CD14-positive monocyte (primary cell): ENCODE data around the gene CDH13. TPM values are rescaled to one million over a fixed set of nuclear protein-coding genes. Genes with fewer than 3 reads are reported as not detected.

Source experiments
- DNase-seq, 3 donors: peaks; one replicate each; pipeline ENCODE4 v3.0.0-alpha.2; 2011 to 2022
- H2AFZ ChIP-seq: 2 replicates; pipeline ENCODE4 v1.6.0; 2012; ENCODE audit warnings: mild to moderate bottlenecking, low read depth, low read length, inconsistent platforms; ENCODE audit not compliant: insufficient read depth, poor library complexity, severe bottlenecking
- H3K27ac ChIP-seq, 2 donors: 1 replicate in 1 of 2; 2 replicates in 1 of 2; pipeline ENCODE4 v1.5.1; 2012 to 2013; ENCODE audit warnings: low read length in 2 of 2, control low read depth in 1 of 2, inconsistent platforms in 1 of 2, low read depth in 1 of 2, mild to moderate bottlenecking in 1 of 2
- H3K27me3 ChIP-seq, 2 donors: one replicate each; pipeline versions ENCODE4 v1.6.0 to v1.6.1; 2011 to 2013; ENCODE audit warnings: low read length in 2 of 2; ENCODE audit not compliant: control insufficient read depth in 2 of 2, insufficient read depth in 2 of 2
- H3K36me3 ChIP-seq, 2 donors: replicated peaks in 1 of 2; 1 replicate in 1 of 2; 2 replicates in 1 of 2; pipeline versions ENCODE4 v1.5.1 to v1.6.1; 2012 to 2013; ENCODE audit warnings: low read length in 2 of 2, control low read depth in 1 of 2, inconsistent platforms in 1 of 2, mild to moderate bottlenecking in 1 of 2; ENCODE audit not compliant: insufficient read depth in 2 of 2, control insufficient read depth in 1 of 2
- H3K4me1 ChIP-seq, 2 donors: 1 replicate in 1 of 2; 2 replicates in 1 of 2; pipeline versions ENCODE4 v1.5.1 to v1.6.1; 2012 to 2013; ENCODE audit warnings: low read length in 2 of 2, control low read depth in 1 of 2, inconsistent platforms in 1 of 2, mild to moderate bottlenecking in 1 of 2, moderate library complexity in 1 of 2; ENCODE audit not compliant: insufficient read depth in 2 of 2, control insufficient read depth in 1 of 2
- H3K4me2 ChIP-seq: replicated peaks from 2 replicates; pipeline ENCODE3; 2012; ENCODE audit warnings: low read length, moderate library complexity, mild to moderate bottlenecking; ENCODE audit not compliant: poor library complexity, severe bottlenecking; ENCODE audit errors: extremely low read depth
- H3K4me3 ChIP-seq, 3 experiments: fragments of 200-600 bp in 1 of 3; sonication (generic) in 1 of 3; replicated peaks in 1 of 3; 1 replicate in 2 of 3; 2 replicates in 1 of 3; pipeline ENCODE4 v1.5.1; 2011 to 2013; ENCODE audit warnings: low read length in 3 of 3, mild to moderate bottlenecking in 3 of 3, control low read depth in 2 of 3, low read depth in 2 of 3, inconsistent platforms in 1 of 3, moderate library complexity in 1 of 3
- H3K79me2 ChIP-seq: 2 replicates; pipeline ENCODE4 v1.6.0; 2012; ENCODE audit warnings: mild to moderate bottlenecking, control low read depth, inconsistent platforms, low read length, moderate library complexity; ENCODE audit not compliant: insufficient read depth
- H3K9ac ChIP-seq: 2 replicates; pipeline ENCODE4 v1.6.0; 2017; ENCODE audit warnings: low read length, mild to moderate bottlenecking; ENCODE audit not compliant: insufficient read depth, poor library complexity, severe bottlenecking
- H3K9me3 ChIP-seq, 2 donors: replicated peaks in 1 of 2; 1 replicate in 1 of 2; 2 replicates in 1 of 2; pipeline versions ENCODE4 v1.5.1 to v1.6.1; 2012 to 2013; ENCODE audit warnings: low read length in 2 of 2, control low read depth in 1 of 2; ENCODE audit not compliant: control insufficient read depth in 1 of 2, insufficient read depth in 1 of 2
- H4K20me1 ChIP-seq: 2 replicates; pipeline ENCODE4 v1.6.0; 2012; ENCODE audit warnings: mild to moderate bottlenecking, low read length, control low read depth, moderate library complexity; ENCODE audit not compliant: insufficient read depth
- H3K27ac Mint-ChIP-seq, 7 donors: one replicate each; pipeline ENCODE4 v1.8.0; 2020; ENCODE audit warnings: mild to moderate bottlenecking in 7 of 7, mixed read lengths in 7 of 7, moderate library complexity in 6 of 7, inconsistent platforms in 2 of 7
- H3K27me3 Mint-ChIP-seq, 3 donors: one replicate each; pipeline ENCODE4 v1.8.0; 2021 to 2022; ENCODE audit warnings: low read depth in 3 of 3, mild to moderate bottlenecking in 3 of 3, mixed read lengths in 3 of 3, moderate library complexity in 3 of 3, inconsistent platforms in 1 of 3
- H3K36me3 Mint-ChIP-seq, 2 donors: one replicate each; pipeline ENCODE4 v1.8.0; 2020; ENCODE audit warnings: mixed read lengths in 2 of 2, inconsistent platforms in 1 of 2, mild to moderate bottlenecking in 1 of 2
- H3K4me1 Mint-ChIP-seq: one replicate; pipeline ENCODE4 v1.8.0; 2020; ENCODE audit warnings: mild to moderate bottlenecking, mixed read lengths
- H3K4me3 Mint-ChIP-seq, 2 donors: one replicate each; pipeline ENCODE4 v1.8.0; 2020; ENCODE audit warnings: mild to moderate bottlenecking in 2 of 2, mixed read lengths in 2 of 2, moderate library complexity in 1 of 2
- H3K9me3 Mint-ChIP-seq, 7 donors: one replicate each; pipeline ENCODE4 v1.8.0; 2020 to 2022; ENCODE audit warnings: mixed read lengths in 7 of 7, mild to moderate bottlenecking in 6 of 7, moderate library complexity in 6 of 7, inconsistent platforms in 2 of 7
- WGBS: methylation state at CpG from one replicate; pipeline ENCODE4 v1.1.5; 2013; ENCODE audit warnings: missing lambda C conversion rate; ENCODE audit not compliant: insufficient coverage; 5-methylcytosine and 5-hydroxymethylcytosine counted together
- intact Hi-C, 2 donors: fragments of 100-400 bp; cut with micrococcal nuclease; formaldehyde crosslinking; loops; one replicate each; pipeline versions ENCODE4 v1.15.0 to v1.15.1; 2023
- polyA plus RNA-seq, 3 donors: library from polyadenylated mRNA; depleted of rRNA in 1 of 3; unstranded in 2 of 3; stranded (reverse) in 1 of 3; fragments of 300-500 nt in 2 of 3; fragments of >200 nt in 1 of 3; fragmentation: Illumina TruSeq in 2 of 3; gene quantifications; 1 replicate in 2 of 3; 2 replicates in 1 of 3; pipeline ENCODE4 v1.2.3, GENCODE V29; 2012 to 2021
- TF ChIP-seq, protein P1 (sequence below): fragments of 200-600 bp; IDR thresholded peaks from one replicate; pipeline ENCODE4 v1.8.0; 2022; ENCODE audit warnings: antibody characterized with exemption, mild to moderate bottlenecking

Gene CDH13
- polyA plus RNA-seq, 3 donors: 0.13 to 0.19 TPM; not detected in 1

DNA sequence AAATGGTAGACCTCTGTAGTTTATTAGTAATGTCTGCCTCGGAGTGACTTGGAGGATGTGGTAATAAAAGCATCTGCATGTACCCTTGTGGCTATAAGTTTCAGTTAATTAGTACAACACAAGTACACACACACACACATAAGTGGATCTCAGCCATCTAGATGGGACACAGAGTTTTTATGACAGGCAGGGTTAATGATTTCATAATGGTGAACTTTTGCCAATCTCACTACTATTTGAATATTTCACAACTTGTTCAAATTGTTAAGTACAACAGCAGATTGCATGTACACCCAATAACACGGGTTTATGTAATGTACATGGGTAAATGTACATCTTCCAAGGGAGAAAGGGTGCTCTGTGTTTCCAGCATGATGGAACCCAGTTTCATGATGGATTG is 669.7 kb downstream of the CDH13 start:
- 100% methylated on average over 1 of the region's 2 CpGs for WGBS
- Histone ChIP-seq H3K27me3 (no peaks in the 10 kb centered on the region), H3K36me3 (no peaks in the 10 kb centered on the region), H3K9me3 (no peaks in the 10 kb centered on the region), H2AFZ (no peak overlapping the region), H4K20me1 (no peaks in the 10 kb centered on the region), H3K79me2 (no peaks in the 10 kb centered on the region), H3K4me2 (no peak overlapping the region), H3K4me3 (no peak overlapping the region), H3K9ac (no peak overlapping the region), H3K4me1 (no peaks in the 10 kb centered on the region), H3K27ac (no peak overlapping the region)
- H3K4me1 Mint-ChIP-seq: no peaks in the 10 kb centered on the region
- TF ChIP-seq, protein P1, sequence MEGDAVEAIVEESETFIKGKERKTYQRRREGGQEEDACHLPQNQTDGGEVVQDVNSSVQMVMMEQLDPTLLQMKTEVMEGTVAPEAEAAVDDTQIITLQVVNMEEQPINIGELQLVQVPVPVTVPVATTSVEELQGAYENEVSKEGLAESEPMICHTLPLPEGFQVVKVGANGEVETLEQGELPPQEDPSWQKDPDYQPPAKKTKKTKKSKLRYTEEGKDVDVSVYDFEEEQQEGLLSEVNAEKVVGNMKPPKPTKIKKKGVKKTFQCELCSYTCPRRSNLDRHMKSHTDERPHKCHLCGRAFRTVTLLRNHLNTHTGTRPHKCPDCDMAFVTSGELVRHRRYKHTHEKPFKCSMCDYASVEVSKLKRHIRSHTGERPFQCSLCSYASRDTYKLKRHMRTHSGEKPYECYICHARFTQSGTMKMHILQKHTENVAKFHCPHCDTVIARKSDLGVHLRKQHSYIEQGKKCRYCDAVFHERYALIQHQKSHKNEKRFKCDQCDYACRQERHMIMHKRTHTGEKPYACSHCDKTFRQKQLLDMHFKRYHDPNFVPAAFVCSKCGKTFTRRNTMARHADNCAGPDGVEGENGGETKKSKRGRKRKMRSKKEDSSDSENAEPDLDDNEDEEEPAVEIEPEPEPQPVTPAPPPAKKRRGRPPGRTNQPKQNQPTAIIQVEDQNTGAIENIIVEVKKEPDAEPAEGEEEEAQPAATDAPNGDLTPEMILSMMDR: no peak
- H3K27me3 Mint-ChIP-seq: peaks cover 0 to 6% (median 3%) of the 10 kb centered on the region in 3 donors
- no peak for DNase-seq
- no peak overlapping the region for H3K4me3 Mint-ChIP-seq
- intact Hi-C loops: no loop called here
- H3K36me3 Mint-ChIP-seq: no peaks in the 10 kb centered on the region
- H3K27ac Mint-ChIP-seq: no peak overlapping the region
- H3K9me3 Mint-ChIP-seq: peaks cover 0 to 3% (median 0%) of the 10 kb centered on the region in 7 donors

GRCh38 chr16:83298541-83298940 is 671.8 kb downstream of the CDH13 start:
- Histone ChIP-seq H4K20me1 (no peaks in the 10 kb centered on the region), H2AFZ (no peak overlapping the region), H3K36me3 (no peaks in the 10 kb centered on the region), H3K4me1 (no peaks in the 10 kb centered on the region), H3K27ac (no peak overlapping the region), H3K27me3 (no peaks in the 10 kb centered on the region), H3K4me3 (no peak overlapping the region), H3K9ac (no peak overlapping the region), H3K79me2 (no peaks in the 10 kb centered on the region), H3K4me2 (no peak overlapping the region), H3K9me3 (no peaks in the 10 kb centered on the region)
- peaks cover 0 to 6% (median 3%) of the 10 kb centered on the region in 3 donors for H3K27me3 Mint-ChIP-seq
- no peaks in the 10 kb centered on the region for H3K36me3 Mint-ChIP-seq
- TF ChIP-seq, protein P1: no peak
- intact Hi-C loops: no loop called here
- H3K9me3 Mint-ChIP-seq: peaks cover 0 to 3% (median 0%) of the 10 kb centered on the region in 7 donors
- no peaks in the 10 kb centered on the region for H3K4me1 Mint-ChIP-seq
- H3K4me3 Mint-ChIP-seq: no peak overlapping the region
- no peak overlapping the region for H3K27ac Mint-ChIP-seq
- no peak for DNase-seq
